ENCODE data around the gene SPIRE2.
"Not testable (repeated sequence)": the region's sequence is repeated elsewhere in the genome, so short reads cannot be mapped to it uniquely, and the experiment has no call there.

SPIRE2 gene

DNA sequence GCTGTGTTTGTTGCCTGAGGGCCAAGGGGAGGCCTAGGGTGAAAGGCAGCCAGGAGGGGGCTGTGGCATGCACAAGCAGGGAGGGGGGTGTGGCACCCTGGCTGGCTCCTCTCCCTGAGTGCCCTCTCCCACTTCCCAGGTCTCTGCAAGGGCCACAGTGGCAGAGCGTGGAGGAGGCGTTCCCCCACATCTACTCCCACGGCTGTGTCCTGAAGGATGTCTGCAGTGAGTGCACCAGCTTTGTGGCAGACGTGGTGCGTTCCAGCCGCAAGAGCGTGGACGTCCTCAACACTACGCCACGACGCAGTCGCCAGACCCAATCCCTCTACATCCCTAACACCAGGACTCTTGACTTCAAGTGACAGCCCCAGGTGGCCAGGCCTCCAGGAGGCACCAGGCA lies 41.6 kb downstream of the SPIRE2 start:
- no peak for DNase-seq

DNA sequence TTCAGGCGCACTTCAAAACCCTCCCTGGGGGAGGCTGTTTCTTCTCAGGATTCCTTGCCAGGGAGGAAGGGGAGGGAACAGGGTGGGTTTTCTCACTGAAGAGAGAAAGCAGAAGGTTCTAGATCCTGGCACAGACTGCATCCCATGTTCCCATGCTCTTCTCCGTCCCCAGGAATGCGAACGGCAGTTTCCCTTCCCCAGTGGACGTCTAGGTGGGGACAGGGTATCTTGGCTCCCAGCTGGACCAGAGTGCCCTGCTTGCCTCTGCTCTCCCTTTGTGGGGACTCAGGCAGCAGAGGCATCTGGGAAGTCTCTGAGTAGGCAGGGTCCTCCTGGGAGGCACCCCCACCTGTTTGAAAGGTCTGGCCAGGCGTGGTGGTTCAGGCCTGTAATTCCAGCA lies 42.2 kb downstream of the SPIRE2 start:
- DNase-seq = no peak

DNA sequence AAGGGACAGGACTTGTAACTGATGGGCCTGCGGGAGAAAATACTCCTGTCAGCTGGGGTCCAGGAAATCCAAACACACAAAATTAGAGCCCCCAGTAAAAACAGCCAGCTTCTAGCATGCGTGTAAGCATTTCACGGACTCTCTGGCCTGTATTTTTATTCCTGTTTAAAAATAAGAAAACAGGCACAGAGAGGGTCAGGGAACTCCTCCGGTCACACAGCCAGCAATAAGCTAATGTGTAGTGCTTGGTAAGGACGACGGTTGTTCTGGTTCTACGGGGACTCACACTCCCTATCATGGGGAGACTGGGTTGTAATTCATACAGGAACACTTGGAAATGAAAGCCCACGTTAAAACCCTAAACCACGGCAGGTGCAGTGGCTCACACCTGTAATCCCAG lies 43.6 kb downstream of the SPIRE2 start:
- DNase-seq = no peak

DNA sequence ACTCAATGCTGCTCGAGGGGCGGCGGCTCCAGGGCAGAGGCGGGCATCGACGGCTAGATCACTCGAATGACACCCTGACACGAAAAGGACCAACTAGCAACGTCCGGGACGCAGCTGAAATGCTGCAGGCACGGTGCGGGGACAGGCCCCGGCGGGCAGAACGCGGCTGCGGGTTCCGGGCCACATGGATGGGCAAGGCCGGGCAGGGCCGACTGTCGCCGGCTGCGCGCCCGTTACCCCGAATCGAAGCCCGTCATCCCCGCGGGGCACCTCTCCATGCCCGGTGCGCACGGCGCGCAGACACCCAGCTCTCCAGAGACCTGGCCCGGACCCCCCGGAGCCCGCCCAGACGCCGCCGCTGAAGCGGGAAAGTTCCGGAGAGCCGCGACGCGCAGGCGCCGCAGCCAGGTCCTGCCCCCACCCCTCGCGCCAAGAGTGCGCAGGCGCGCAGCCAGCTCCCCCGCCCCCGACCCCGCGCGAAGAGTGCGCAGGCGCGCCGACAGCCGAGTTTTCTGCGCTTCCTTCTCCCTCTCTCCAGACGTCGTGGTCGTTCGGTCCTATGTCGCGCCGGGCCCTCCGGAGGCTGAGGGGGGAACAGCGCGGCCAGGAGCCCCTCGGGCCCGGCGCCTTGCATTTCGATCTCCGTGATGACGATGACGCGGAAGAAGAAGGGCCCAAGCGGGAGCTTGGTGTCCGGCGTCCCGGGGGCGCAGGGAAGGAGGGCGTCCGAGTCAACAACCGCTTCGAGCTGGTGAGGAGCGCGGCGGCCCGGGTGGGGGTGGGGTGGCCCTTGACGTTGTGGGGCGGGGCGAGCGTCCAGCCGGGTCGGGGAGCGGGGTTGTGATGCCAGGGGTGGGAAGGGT lies 45.1 kb downstream of the SPIRE2 start, which contains the start of gene TCF25:
TCF25 (plus strand) TSS at position 484 of the 863 bp plus-strand sequence; CDS start at position 560, 76 bp downstream.
- DNase-seq = peak; percentile 85

DNA sequence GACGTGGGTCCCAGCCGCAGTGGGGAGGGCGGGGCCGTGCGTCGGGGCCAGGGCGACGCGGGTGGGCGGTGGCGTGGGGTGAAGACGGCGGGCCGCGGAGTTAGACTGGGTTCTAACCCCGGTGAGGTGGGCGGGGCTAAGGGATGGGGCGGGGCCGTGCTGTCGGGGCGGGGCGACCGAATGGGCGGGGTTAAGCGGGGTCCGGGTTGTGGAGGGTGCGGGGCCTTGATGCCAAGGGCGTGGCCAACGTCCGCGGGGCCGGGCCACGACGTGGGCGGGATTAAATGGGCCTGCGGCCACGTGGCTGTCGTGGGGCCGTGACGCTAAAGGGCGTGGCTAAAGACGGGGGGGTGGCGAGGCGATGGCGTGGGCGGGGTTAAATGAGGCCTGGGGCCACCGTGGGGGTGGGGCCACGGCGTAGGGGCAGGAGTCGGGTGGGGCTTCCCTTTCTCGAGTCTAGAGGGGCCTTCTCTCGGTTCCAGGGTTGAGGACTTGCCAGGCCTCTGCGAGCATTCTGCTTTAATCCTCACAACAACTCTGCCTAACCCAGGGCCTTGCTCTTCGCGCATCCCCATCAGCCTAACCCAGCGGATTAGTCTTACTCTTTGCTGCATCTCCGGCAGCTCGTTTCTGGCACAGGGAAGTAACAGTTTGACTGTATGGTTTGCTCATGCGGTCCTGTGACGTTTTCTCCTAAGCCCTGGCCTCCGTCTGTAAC lies 45.9 kb downstream of the SPIRE2 start:
- peak; percentile 96 for DNase-seq

DNA sequence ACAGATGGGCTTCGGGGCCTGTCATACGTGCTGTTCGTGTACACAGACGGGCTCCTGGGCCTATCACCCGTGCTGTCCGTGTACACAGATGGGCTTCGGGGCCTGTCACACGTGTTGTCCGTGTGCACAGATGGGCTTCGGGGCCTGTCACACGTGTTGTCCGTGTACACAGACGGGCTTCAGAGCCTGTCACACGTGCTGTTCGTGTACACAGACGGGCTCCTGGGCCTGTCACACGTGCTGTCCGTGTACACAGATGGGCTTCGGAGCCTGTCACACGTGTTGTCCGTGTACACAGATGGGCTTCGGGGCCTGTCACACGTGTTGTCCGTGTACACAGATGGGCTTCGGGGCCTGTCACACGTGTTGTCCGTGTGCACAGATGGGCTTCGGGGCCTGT lies 50.8 kb downstream of the SPIRE2 start:
- DNase-seq = not testable (repeated sequence)

DNA sequence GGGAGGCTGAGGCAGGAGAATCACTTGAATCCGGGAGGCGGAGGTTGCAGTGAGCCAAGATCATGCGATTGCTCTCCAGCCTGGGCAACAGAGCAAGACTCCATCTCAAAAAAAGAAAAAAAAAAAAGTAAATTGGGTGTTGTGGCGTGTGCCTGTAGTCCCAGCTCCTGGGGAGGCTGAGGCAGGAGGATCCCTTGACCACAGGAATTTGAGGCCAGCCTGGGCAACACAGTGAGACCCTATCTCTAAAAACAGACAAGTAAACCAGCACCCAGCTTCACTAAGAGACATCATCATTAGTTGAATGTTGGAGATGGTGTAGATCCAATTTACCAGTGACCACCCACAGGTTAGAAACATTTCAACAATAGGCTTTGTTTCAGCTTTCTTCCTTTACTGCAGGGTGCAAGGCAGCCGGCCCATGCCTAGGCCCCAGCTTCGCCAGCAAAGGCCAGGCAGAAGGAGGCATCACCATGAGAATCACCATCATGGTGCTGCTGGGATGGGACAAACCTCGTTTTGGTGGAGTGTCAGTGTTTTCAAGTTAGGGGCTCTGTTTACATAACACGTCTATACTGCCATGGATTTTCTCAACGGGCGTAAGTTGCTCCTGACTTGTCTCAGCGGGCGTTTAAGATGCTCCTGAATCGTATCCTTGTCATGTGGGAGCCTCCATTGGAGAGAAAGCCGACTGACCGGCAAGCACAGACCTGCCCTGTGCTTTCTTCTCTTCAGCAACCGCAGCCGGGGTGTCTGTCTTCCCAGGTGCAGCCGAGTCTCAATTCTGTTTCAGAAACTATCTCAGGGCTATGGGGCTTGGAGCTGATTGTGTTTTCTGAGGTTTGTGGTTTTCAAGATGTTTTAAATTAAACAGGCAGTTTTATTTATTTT lies 52.4 kb downstream of the SPIRE2 start:
- no peak for DNase-seq

DNA sequence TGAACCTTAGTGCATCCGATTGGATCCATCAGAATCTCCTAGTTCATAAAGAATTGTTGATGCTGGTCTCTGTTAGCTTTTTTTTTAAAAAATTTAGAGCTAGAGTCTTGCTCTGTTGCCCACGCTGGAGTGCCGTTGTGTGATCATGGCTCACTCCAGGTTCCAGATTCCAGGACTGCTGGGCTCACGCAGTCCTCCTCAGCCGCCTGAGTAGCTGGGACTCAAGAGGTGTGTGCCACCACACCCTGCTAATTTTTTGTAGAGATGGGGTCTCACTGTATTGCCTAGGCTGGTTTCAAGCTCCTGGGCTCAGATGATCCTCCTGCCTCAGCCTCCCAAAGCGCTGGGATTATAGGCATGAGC lies 53.1 kb downstream of the SPIRE2 start:
- no peak for DNase-seq

DNA sequence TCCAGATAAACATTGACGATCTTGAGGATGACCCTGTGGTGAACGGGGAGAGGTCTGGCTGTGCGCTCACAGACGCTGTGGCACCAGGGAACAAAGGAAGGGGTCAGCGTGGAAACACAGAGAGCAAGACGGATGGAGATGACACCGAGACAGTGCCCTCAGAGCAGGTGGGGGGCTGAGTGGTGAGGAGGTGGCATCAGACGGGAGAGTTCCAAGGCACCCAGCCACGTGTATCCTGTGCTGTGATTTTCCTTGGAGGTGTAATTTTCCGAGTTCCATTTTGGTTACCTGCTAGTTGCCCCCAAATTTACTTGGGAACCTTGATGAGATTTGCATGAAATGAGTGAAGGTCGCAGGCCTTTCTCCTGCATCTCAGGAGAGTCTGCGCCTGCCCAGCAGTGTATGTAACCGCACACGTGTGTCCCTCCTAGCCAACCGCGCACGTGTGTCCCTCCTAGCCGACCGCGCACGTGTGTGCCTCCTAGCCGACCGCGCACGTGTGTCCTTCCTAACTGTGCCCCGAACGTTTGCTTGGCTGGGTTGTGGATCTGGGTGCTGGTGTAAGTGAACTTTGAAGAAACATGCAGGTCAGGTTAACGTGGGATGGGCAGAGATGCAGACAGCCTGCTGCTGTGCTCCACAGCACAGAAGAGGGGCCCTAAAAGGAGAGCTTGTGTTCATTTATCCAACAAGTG lies 55.2 kb downstream of the SPIRE2 start:
- no peak for DNase-seq

DNA sequence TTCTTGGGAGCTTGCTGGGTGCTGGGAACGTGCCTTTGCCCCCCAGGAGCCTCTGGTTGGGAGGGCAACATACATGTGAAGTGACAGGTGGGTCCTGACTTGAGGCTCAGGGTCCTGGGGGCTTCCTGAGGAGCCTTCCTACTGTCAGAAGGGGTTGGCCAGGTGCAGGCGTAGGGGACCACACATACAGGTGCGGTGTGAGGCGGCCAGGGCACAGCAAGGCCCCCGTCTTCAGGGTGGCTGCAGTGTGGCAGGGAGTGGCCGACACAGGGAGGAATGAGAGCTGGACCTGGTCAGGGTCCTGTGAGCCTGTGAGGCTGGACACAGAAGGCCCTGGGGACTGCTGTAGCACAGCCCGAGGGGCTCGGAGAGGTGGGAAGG lies 55.8 kb downstream of the SPIRE2 start:
- no peak for DNase-seq

DNA sequence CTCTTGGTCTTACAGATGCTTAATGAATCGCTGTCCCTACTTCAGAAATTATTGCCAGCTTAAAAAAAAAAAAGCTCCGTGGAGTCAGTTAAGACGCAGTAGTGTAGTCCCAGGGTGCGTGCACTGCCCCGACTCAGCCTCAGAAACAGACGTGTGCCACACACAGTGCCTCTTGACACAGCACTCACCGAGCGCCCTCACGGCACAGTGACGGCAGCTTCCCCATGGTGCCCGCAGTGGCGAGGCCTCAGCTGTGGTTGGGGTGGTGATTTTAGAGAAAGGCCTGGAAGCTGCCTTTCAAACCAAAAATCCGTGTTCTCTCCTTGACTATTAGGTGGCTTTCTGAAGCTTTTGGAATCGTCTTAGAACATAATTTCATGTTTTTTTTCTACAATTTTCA lies 59.0 kb downstream of the SPIRE2 start:
- no peak for DNase-seq

DNA sequence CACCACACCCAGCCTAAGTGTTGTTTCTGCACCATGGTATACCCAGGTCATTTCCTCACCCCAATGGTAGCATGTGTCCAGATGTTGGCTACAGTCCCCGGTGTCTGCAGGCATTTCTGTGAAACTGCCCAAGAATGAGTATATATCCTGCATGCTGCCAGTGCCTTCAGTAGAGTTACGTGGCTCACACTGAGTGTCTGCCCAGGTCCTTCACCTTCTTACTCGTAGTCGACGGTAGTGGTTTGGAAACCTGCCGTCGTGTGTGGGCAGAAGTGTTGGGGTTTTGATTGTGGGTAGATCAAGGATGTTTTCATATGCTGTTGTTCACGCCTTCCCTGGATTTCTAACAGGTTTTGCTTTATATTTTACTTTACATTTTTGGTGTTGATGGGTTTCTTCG lies 61.9 kb downstream of the SPIRE2 start:
- DNase-seq = no peak

DNA sequence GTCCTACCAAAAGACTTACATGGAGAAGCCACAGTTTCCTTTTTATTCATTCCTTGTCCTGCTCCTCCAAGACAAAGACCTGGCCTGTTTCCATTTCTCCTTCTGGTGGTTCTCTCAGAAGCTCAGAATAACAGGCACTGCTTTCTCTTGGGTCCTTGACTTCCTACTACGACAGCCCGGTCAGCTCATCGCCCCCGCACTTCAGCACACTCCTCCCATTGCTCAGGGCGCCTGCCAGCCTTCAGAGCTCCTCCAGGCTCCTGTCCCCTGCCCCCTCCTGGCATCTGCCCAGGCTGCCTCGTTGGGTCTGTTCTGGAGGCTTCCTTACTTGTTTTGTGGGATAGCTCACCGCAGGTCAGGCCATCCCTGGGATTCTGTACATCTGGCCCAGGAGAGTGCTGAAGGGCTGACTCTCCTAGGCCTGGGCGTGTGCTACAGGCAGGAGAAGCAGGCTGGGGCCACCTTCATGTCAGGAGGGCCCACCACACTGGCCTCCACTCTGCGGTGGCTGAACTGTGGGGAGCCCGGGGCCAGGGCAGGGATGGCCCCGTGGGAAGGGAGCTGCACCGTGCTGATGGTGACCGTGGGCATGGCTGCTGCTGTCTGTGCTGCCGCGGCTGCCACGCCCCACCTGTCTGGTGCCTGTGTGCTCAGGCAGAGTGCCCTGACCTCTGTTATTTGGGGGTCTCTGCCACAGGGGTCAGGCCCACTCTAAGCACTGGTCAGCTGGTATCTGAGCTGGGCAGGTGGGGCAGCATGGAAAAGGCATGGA lies 62.8 kb downstream of the SPIRE2 start:
- no peak for DNase-seq

DNA sequence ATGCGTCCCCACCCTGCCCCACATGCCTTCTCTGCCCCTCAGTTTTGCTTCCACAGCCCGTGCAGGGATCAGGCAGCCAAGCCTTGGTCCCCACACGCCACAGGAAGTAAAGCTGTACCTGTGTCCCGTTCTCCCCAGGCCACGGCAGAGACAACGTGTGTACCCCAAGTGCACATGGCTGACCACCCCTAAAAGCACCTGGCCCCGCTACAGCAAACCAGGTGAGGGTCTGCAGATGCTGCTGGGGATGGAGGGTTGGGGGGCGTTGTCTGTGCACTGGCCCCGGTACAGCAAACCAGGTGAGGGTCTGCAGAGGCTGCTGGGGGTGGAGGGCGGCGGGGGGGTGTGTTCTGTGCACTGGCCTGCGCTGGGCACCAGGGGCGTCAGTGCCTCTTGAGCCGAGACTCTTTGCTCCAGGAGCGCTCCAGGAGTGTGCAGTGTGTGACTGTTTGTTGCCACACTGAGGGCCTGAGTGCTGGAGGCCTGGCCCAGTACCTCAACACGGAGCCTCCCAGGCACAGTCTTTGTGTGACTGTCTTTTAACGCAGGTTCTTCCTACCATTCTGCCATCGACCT lies 63.9 kb downstream of the SPIRE2 start:
- no peak for DNase-seq

DNA sequence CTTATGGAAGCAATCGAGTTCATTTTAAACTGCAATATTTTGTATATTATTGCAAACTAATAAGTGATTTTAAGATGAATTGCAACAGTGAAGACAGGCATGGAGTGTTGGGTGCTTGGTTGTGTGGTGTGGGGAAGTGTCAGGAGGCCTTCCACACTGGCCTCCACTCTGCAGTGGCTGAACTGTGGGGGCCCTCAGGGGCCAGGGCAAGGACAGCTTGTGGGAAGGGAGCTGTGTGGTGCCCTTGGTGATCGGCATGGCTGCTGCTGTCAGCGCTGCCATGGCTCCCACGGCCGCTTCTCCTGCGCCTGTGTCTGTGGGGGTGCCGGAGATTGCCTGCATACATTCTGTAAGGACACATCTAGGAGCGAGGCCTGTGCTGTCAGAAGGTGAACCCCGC lies 64.4 kb downstream of the SPIRE2 start:
- no peak for DNase-seq

DNA sequence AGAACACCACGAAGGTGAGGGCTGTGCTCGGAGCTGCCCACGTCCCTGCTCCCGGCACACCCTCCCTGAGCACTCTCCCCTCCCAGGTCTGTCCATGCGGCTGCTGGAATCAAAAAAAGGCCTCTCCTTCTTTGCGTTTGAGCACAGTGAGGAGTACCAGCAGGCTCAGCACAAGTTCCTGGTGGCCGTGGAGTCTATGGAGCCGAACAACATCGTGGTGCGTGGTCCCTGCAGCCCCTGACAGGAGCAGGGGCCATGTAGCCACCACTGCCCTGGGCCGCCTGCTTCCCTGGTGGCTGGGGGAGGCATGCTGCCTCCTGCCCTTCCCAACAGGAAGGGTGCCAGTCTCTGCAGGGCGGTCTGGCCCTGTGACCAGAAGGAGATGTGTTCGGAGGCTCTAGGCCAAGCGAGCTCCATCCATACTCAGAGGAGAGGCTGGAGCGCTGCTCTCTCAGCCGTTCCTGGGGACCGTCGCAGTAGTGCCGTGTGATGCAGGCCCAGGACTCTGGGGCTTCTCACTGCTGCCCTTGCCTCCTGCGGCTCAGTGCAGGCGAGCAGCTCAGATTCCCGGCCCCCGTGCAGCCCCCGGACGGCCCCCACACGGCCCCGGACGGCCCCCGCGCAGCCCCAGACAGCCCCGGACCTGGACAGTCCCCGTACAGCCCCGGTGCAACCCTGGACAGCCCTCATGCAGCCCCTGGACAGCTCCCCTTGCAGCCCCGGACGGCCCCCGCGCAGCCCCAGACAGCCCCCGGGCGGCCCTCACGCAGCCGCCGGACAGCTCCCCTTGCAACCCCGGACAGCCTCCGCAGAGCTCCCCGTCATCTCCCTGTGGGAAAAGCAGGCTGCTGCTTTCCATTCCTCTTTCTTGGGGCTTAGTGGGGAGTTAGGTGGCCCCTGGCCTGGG lies 65.6 kb downstream of the SPIRE2 start:
- DNase-seq = no peak

DNA sequence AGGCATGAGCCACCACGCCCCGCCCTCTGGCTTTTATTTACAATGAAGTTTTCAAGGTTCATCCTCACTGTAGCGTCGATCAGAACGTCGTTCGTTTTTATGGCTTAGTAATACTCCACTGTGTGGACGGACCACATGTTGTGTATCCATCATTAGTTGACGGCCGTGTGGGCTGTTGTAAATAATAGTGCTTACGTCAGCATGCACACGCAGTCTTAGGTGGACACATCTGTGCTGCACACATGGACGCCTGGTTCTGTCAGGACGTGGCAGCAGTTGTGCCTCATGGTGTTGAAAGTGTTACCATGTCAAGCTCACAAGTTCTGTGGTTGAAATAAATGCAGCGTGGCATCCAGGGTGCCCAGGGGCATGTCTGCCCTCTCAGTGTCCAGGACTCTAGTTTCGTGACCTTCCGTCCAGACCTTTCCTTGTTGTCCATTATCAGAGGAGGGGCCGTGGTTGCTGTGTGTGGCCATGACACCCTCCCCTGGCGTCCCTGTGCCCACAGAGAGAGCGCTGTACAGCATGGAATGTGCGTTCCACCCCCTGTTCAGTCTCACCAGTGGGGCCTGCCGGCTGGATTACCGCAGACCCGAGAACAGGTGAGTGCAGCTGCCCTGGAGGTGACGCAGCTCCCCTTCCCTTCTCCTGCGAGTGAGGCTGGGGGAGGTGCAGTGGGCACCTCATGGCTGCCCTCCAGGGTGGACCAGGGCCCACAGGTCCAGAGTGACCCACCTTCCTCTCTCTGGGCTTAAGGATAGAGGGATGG lies 67.4 kb downstream of the SPIRE2 start:
- DNase-seq = no peak

DNA sequence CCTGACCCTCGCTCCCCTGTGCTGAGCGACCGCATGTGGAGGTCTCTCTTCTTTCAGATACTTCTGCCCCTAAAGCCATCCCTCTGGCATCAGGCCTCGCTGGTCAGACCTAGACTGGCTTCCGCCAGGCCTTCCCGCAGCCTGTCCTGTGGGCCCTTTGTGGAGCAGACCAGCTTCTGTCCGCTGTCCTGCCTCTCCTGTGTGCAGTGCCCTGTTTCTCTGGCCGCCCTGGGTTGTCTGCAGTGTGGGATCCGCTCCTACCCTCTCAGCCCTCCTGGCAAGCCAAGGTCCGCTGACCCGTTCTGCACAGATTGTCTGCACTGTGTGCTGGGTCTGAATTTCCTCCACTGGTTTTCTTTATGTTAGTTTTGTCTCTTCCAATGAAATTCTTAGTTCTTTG lies 68.9 kb downstream of the SPIRE2 start:
- DNase-seq = no peak

DNA sequence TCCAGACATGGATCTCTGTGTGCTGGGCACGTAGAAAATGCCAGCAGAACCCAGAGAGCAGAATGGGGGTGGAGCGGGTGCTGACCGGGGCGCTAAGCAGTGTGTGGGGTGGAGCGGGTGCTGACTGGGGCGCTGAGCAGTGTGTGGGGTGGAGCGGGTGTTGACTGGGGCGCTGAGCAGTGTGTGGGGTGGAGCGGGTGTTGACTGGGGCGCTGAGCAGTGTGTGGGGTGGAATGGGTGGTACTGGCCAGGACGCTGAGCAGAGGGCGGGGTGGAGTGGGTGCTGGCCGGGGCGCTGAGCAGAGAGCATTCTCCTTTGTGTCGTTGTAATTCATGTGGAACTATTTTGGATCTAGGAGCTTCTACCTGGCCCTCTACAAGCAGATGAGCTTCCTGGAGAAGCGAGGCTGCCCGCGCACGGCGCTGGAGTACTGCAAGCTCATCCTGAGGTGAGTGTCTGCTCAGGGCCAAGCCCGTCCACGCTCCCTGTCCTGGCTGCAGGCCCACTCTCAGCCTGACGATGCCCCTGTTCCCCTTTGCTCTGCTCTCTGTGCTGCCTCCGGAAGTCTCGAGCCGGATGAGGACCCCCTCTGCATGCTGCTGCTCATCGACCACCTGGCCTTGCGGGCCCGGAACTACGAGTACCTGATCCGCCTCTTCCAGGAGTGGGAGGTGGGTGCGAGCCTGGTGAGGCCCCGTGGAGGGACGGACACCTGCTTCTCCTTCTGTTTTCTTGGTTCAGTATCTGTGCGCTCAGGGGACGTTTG lies 70.1 kb downstream of the SPIRE2 start:
- DNase-seq = no peak

All from GDM1 (cell line).